IMR-90 (cell line): ENCODE results near the gene MAVS. TPM values are rescaled to one million over a fixed set of nuclear protein-coding genes. Genes with fewer than 3 reads are reported as not detected.

Source experiments
- ATAC-seq: fragments of 200-7000 bp; cut with Tn5 transposase; 2 replicates; pipeline ENCODE4 v1.9.1; 2020; ENCODE audit warnings: low read depth, mild to moderate bottlenecking, moderate library complexity
- BruUV-seq: library from RNA; stranded (reverse); fragments of 400-500 nt; replicated peaks from 2 replicates; lab custom pipeline; 2021; lab: Mats Ljungman, UMichigan
- CTCF ChIA-PET: fragments of 300-600 bp; formaldehyde crosslinking; extraction: SDS; loops from one replicate; lab custom pipeline; 2021; ENCODE audit warnings: antibody characterized with exemption; lab: Yijun Ruan, JAX
- POLR2A ChIA-PET: fragments of 300-600 bp; sonication (Branson Sonifier 250); formaldehyde crosslinking; loops from one replicate; lab custom pipeline; 2022; ENCODE audit warnings: antibody characterized with exemption; ENCODE audit not compliant: unreplicated experiment; lab: Charles Lee
- DNase-seq: peaks from one replicate; pipeline ENCODE4 v3.0.0; 2013
- H2AFZ ChIP-seq: replicated peaks from 2 replicates; pipeline ENCODE3; 2013; ENCODE audit warnings: low read length, mild to moderate bottlenecking; ENCODE audit not compliant: poor library complexity
- H2AK5ac ChIP-seq: 2 replicates; pipeline ENCODE4 v1.6.1; 2013; ENCODE audit warnings: low read depth, low read length, inconsistent platforms
- H2AK9ac ChIP-seq: replicated peaks from 2 replicates; pipeline ENCODE3; 2013; ENCODE audit warnings: mild to moderate bottlenecking, low read depth, low read length, moderate library complexity; ENCODE audit not compliant: poor library complexity
- H2BK120ac ChIP-seq: 2 replicates; pipeline ENCODE4 v1.6.1; 2013; ENCODE audit warnings: low read depth, low read length, inconsistent platforms
- H2BK15ac ChIP-seq: 3 replicates; pipeline ENCODE4 v1.6.1; 2013; ENCODE audit warnings: low read depth, low read length, inconsistent platforms
- H2BK20ac ChIP-seq: 2 replicates; pipeline ENCODE4 v1.6.1; 2013; ENCODE audit warnings: low read depth, mild to moderate bottlenecking, inconsistent platforms, low read length, moderate library complexity
- H2BK5ac ChIP-seq: 2 replicates; pipeline ENCODE4 v1.6.1; 2013; ENCODE audit warnings: mild to moderate bottlenecking, low read depth, low read length, inconsistent platforms; ENCODE audit not compliant: poor library complexity, severe bottlenecking
- H3K14ac ChIP-seq: replicated peaks from 2 replicates; pipeline ENCODE4 v1.6.1; 2013; ENCODE audit warnings: low read depth, low read length, inconsistent platforms
- H3K18ac ChIP-seq: 2 replicates; pipeline ENCODE4 v1.6.1; 2013; ENCODE audit warnings: low read depth, low read length, control low read depth
- H3K23ac ChIP-seq: 2 replicates; pipeline ENCODE4 v1.6.1; 2013; ENCODE audit warnings: low read depth, low read length, inconsistent platforms
- H3K27ac ChIP-seq: 2 replicates; pipeline ENCODE4 v1.5.1; 2013; ENCODE audit warnings: mild to moderate bottlenecking, control low read depth, low read length; ENCODE audit not compliant: insufficient read depth
- H3K27me3 ChIP-seq: 2 replicates; pipeline ENCODE4 v1.6.1; 2013; ENCODE audit warnings: low read length; ENCODE audit not compliant: control insufficient read depth, insufficient read depth
- H3K36me3 ChIP-seq: 2 replicates; pipeline ENCODE4 v1.6.1; 2013; ENCODE audit warnings: low read length, mixed read lengths; ENCODE audit not compliant: control insufficient read depth, insufficient read depth
- H3K4ac ChIP-seq: 2 replicates; pipeline ENCODE4 v1.6.1; 2013; ENCODE audit warnings: low read depth, low read length, inconsistent platforms
- H3K4me1 ChIP-seq: 2 replicates; pipeline ENCODE4 v1.6.1; 2013; ENCODE audit warnings: low read length, mixed read lengths; ENCODE audit not compliant: control insufficient read depth, insufficient read depth
- H3K4me2 ChIP-seq: 2 replicates; pipeline ENCODE4 v1.6.1; 2013; ENCODE audit warnings: low read depth, mild to moderate bottlenecking, control low read depth, low read length, moderate library complexity
- H3K4me3 ChIP-seq: 2 replicates; pipeline ENCODE4 v1.5.1; 2013; ENCODE audit warnings: low read depth, mild to moderate bottlenecking, control low read depth, low read length, moderate library complexity; ENCODE audit not compliant: insufficient read depth
- H3K56ac ChIP-seq: 2 replicates; pipeline ENCODE4 v1.6.1; 2013; ENCODE audit warnings: low read length, inconsistent platforms; ENCODE audit not compliant: insufficient read depth; ENCODE audit errors: extremely low read depth
- H3K79me1 ChIP-seq, 2 experiments: 2 replicates each; pipeline ENCODE4 v1.6.1; 2013; ENCODE audit warnings: low read length in 2 of 2, inconsistent platforms in 1 of 2, low read depth in 1 of 2
- H3K9ac ChIP-seq: 2 replicates; pipeline ENCODE4 v1.6.1; 2013; ENCODE audit warnings: low read depth, low read length, control low read depth
- H3K9me1 ChIP-seq: 2 replicates; pipeline ENCODE4 v1.6.1; 2013; ENCODE audit warnings: low read length, inconsistent platforms; ENCODE audit not compliant: insufficient read depth
- H3K9me3 ChIP-seq: 2 replicates; pipeline ENCODE4 v1.6.1; 2013; ENCODE audit warnings: low read length; ENCODE audit not compliant: control insufficient read depth, insufficient read depth
- H4K20me1 ChIP-seq: 2 replicates; pipeline ENCODE4 v1.6.1; 2013; ENCODE audit warnings: low read length, inconsistent platforms; ENCODE audit not compliant: insufficient read depth
- H4K5ac ChIP-seq: 2 replicates; pipeline ENCODE4 v1.6.1; 2013; ENCODE audit warnings: mild to moderate bottlenecking, low read depth, low read length, control low read depth
- H4K8ac ChIP-seq, 2 experiments: 2 replicates each; pipeline ENCODE4 v1.6.1; 2013; ENCODE audit warnings: low read depth in 2 of 2, low read length in 2 of 2, control low read depth in 1 of 2, inconsistent platforms in 1 of 2
- H4K91ac ChIP-seq: 2 replicates; pipeline ENCODE4 v1.6.1; 2013; ENCODE audit warnings: low read depth, low read length, inconsistent platforms; ENCODE audit not compliant: insufficient read depth
- BHLHE40 ChIP-seq: fragments of 150-350 bp; IDR thresholded peaks from 2 replicates; pipeline ENCODE4 v1.6.1; 2016; ENCODE audit warnings: mild to moderate bottlenecking, low read depth, low read length
- CEBPB ChIP-seq: IDR thresholded peaks from 2 replicates; pipeline ENCODE4 v1.6.1; 2012; ENCODE audit warnings: low read depth, low read length, improper control_type of control experiment
- CHD1 ChIP-seq: IDR thresholded peaks from 2 replicates; pipeline ENCODE4 v1.6.1; 2012; ENCODE audit warnings: low read depth, low read length, improper control_type of control experiment
- FOS ChIP-seq: fragments of 150-350 bp; IDR thresholded peaks from 2 replicates; pipeline ENCODE4 v1.6.1; 2016; ENCODE audit warnings: low read depth, low read length
- MXI1 ChIP-seq: IDR thresholded peaks from 2 replicates; pipeline ENCODE4 v1.6.1; 2012; ENCODE audit warnings: low read depth, mild to moderate bottlenecking, low read length, moderate library complexity, borderline replicate concordance
- NFE2L2 ChIP-seq: fragments of 150-350 bp; IDR thresholded peaks from 2 replicates; pipeline ENCODE4 v1.6.1; 2016; ENCODE audit warnings: low read depth, mild to moderate bottlenecking, low read length
- POLR2A ChIP-seq: IDR thresholded peaks from 2 replicates; pipeline ENCODE4 v1.6.1; 2012; ENCODE audit warnings: mild to moderate bottlenecking, low read depth, low read length
- RCOR1 ChIP-seq: IDR thresholded peaks from 2 replicates; pipeline ENCODE4 v1.6.1; 2012; ENCODE audit warnings: mild to moderate bottlenecking, low read length, improper control_type of control experiment; ENCODE audit not compliant: insufficient replicate concordance
- RFX5 ChIP-seq: IDR thresholded peaks from 2 replicates; pipeline ENCODE4 v1.8.0; 2012; ENCODE audit warnings: low read depth, mild to moderate bottlenecking, low read length, moderate library complexity
- SMC3 ChIP-seq: fragments of 150-350 bp; IDR thresholded peaks from 2 replicates; pipeline ENCODE4 v1.6.1; 2016; ENCODE audit warnings: low read depth, mild to moderate bottlenecking, antibody characterized with exemption, low read length, moderate library complexity
- WGBS, 2 experiments: methylation state at CpG; one replicate each; pipeline versions ENCODE4 v1.1.5 to v1.1.7; 2013; ENCODE audit warnings: missing lambda C conversion rate in 2 of 2; ENCODE audit not compliant: insufficient read length in 1 of 2; ENCODE audit errors: extremely low coverage in 2 of 2; 5-methylcytosine and 5-hydroxymethylcytosine counted together
- dilution Hi-C: fragments of 300-500 bp; cut with HindIII; formaldehyde crosslinking; loops from one replicate; pipeline ENCODE4 v1.14.3; 2018; ENCODE audit warnings: low sequenced_read_pairs; ENCODE audit not compliant: unreplicated experiment
- in situ Hi-C: fragments of 300-500 bp; cut with MboI; formaldehyde crosslinking; loops from 3 replicates; pipeline ENCODE4 v1.14.3; 2019; ENCODE audit warnings: low sequenced_read_pairs, inconsistent platforms, mixed read lengths
- intact Hi-C: fragments of 100-400 bp; cut with micrococcal nuclease; formaldehyde crosslinking; loops from 2 replicates; pipeline ENCODE4 v1.10.0; 2022
- polyA plus RNA-seq, 3 experiments: library from polyadenylated mRNA; depleted of rRNA; stranded (reverse); fragments of >200 nt; gene quantifications; 2 replicates each; pipeline ENCODE4 v1.2.3, GENCODE V29; 2012; ENCODE audit warnings: low replicate concordance in 1 of 3
- total RNA-seq: library from RNA; depleted of rRNA; stranded (reverse); fragments of >200 nt; gene quantifications from 2 replicates; pipeline ENCODE4 v1.2.3, GENCODE V29; 2012
- TF ChIP-seq, protein P1 (sequence below): conservative IDR thresholded peaks from 2 replicates; pipeline ENCODE4 v1.5.1; 2012; ENCODE audit warnings: mild to moderate bottlenecking, low read depth, low read length, improper control_type of control experiment
- TF ChIP-seq, protein P2 (sequence below): fragments of 150-350 bp; IDR thresholded peaks from 2 replicates; pipeline ENCODE4 v1.6.1; 2017; ENCODE audit warnings: mild to moderate bottlenecking, antibody characterized with exemption, low read length, low read depth
- TF ChIP-seq, protein P3 (sequence below): fragments of 150-350 bp; IDR thresholded peaks from 2 replicates; pipeline ENCODE4 v1.6.1; 2016; ENCODE audit warnings: low read depth, mild to moderate bottlenecking, low read length, moderate library complexity, borderline replicate concordance

MAVS gene
- total and polyA plus RNA-seq, 2 of the 4 experiments (the other 2 are of a cell fraction) = 10.4 to 15.6 TPM

DNA sequence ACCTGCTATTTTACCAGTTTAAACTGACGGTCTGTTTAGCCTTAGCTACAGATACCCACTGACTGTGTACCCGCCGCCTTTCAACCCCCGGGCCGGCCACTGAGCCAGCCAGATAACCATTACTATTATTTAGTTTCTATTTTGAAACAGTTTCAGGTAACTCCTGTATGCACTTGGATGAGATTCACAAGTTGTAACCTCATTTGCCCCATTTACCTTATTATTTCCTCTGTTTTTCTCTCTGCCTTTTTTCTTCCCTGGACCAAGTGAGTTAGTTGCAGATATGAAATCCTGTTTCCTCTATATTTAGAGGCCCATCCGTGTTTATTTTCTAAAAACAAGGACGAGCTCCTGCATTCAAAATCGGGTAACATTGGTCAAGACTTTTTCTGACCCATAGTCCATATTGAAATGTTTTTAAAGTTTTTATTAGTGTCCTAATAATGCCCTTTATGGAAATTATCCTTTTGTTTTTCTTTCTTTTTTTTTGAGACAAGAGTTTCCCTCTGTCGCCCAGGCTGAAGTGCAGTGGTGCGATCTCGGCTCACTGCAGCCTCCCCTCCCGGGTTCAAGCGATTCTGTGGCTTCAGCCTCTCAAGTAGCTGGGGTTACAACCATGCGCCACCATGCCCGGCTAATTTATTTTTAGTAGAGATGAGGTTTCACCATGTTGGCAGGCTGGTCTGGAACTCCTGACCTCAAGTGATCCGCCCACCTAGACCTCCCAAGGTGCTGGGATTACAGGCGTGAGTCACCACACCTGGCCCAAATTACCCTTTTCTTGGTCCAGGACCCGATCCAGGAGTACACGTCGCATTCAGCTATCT is 25.5 kb upstream of the MAVS start:
- peak overlapping the region; percentile 83 for H3K56ac ChIP-seq
- H4K8ac ChIP-seq = peak overlapping the region; percentile 68 to 95
- no peak overlapping the region for H4K91ac ChIP-seq
- H3K27me3 ChIP-seq = no peaks in the 10 kb centered on the region
- peak overlapping the region; percentile 69 for H4K5ac ChIP-seq
- no peak overlapping the region for H2BK15ac ChIP-seq
- peak overlapping the region; percentile 91 for H3K9ac ChIP-seq
- peak overlapping the region; percentile 82 for H2BK5ac ChIP-seq
- H2BK120ac ChIP-seq = no peak overlapping the region
- no peaks in the 10 kb centered on the region for H4K20me1 ChIP-seq
- WGBS, 2 experiments = 91% methylated on average over 7 of the region's 20 CpGs; no CpG with 5 or more reads in 1 of the 2 experiments
- H3K4me2 ChIP-seq = peak overlapping the region; percentile 74
- peak overlapping the region; percentile 99 for H2AK9ac ChIP-seq
- 0 out of 2 replicates have a peak overlapping the region, but pooled peaks have one; percentile 6 for H3K23ac ChIP-seq
- H3K4me3 ChIP-seq = peak overlapping the region; percentile 70
- POLR2A ChIA-PET = interaction anchor here (0.6 to 1.0 kb wide), 3 partner anchors 34 to 121 kb away, joined by 4 to 5 read pairs (median 4); no protein-coding TSS in a partner anchor
- no TSS peak for BruUV-seq
- H3K9me1 ChIP-seq = 0 out of 2 replicates have a peak, but pooled peaks cover 15% of the 10 kb centered on the region
- H3K27ac ChIP-seq = peak overlapping the region; percentile 98
- H2AFZ ChIP-seq = peak overlapping the region; percentile 97
- in situ Hi-C loops (no loop called here), intact Hi-C loops (loop anchor here (1.0 kb wide), 3 partner anchors 10 to 68 kb away; partner anchors contain the start of gene CENPB), dilution Hi-C loops (no loop called here)
- peak overlapping the region; percentile 71; the same call in 1 of the 2 replicates for H2AK5ac ChIP-seq
- ATAC-seq (no peak), DNase-seq (no peak)
- peaks cover 27% of the 10 kb centered on the region for H3K36me3 ChIP-seq
- H3K9me3 ChIP-seq = no peaks in the 10 kb centered on the region
- CTCF ChIA-PET = interaction anchor here (0.7 to 1.6 kb wide), 6 partner anchors 9 to 53 kb away, joined by 3 to 18 read pairs (median 4); partner anchors contain the start of gene CENPB
- H3K4ac ChIP-seq = peak overlapping the region; percentile 76; the same call in 1 of the 2 replicates
- H3K18ac ChIP-seq = peak overlapping the region; percentile 44; the same call in 1 of the 2 replicates
- H3K4me1 ChIP-seq = peaks cover 8% of the 10 kb centered on the region; the same call in 1 of the 2 replicates
- H2BK20ac ChIP-seq = no peak overlapping the region
- H3K79me1 ChIP-seq = peaks cover 14 to 37% of the 10 kb centered on the region in 2 experiments; a peak in 3 of 4 replicates
- peak overlapping the region; percentile 69 for H3K14ac ChIP-seq
- TF ChIP-seq RFX5 (no peak), MXI1 (no peak), POLR2A (no peak), BHLHE40 (no peak), FOS (no peak), NFE2L2 (no peak), CHD1 (no peak), SMC3 (no peak), RCOR1 (no peak), CEBPB (no peak)
- TF ChIP-seq, protein P1, sequence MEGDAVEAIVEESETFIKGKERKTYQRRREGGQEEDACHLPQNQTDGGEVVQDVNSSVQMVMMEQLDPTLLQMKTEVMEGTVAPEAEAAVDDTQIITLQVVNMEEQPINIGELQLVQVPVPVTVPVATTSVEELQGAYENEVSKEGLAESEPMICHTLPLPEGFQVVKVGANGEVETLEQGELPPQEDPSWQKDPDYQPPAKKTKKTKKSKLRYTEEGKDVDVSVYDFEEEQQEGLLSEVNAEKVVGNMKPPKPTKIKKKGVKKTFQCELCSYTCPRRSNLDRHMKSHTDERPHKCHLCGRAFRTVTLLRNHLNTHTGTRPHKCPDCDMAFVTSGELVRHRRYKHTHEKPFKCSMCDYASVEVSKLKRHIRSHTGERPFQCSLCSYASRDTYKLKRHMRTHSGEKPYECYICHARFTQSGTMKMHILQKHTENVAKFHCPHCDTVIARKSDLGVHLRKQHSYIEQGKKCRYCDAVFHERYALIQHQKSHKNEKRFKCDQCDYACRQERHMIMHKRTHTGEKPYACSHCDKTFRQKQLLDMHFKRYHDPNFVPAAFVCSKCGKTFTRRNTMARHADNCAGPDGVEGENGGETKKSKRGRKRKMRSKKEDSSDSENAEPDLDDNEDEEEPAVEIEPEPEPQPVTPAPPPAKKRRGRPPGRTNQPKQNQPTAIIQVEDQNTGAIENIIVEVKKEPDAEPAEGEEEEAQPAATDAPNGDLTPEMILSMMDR = no peak
- TF ChIP-seq, protein P2, sequence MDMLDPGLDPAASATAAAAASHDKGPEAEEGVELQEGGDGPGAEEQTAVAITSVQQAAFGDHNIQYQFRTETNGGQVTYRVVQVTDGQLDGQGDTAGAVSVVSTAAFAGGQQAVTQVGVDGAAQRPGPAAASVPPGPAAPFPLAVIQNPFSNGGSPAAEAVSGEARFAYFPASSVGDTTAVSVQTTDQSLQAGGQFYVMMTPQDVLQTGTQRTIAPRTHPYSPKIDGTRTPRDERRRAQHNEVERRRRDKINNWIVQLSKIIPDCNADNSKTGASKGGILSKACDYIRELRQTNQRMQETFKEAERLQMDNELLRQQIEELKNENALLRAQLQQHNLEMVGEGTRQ = no peak
- TF ChIP-seq, protein P3, sequence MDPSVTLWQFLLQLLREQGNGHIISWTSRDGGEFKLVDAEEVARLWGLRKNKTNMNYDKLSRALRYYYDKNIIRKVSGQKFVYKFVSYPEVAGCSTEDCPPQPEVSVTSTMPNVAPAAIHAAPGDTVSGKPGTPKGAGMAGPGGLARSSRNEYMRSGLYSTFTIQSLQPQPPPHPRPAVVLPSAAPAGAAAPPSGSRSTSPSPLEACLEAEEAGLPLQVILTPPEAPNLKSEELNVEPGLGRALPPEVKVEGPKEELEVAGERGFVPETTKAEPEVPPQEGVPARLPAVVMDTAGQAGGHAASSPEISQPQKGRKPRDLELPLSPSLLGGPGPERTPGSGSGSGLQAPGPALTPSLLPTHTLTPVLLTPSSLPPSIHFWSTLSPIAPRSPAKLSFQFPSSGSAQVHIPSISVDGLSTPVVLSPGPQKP = no peak
